Body of pancreas (tissue), 4 donors: ENCODE results near the gene MED13L.

Experiments
- POLR2A ChIP-seq, 3 donors: fragments of 450-650 bp; IDR thresholded peaks; one replicate each; pipeline ENCODE4 v1.6.1; 2016; ENCODE audit warnings: antibody characterized with exemption in 3 of 3, mild to moderate bottlenecking in 2 of 3
- TF ChIP-seq, protein P1 (sequence below), 7 experiments: fragments of 450-650 bp in 4 of 7; fragments of 200-600 bp in 3 of 7; sonication (generic) in 3 of 7; IDR thresholded peaks; one replicate each; pipeline ENCODE4 v1.5.1; 2016 to 2019; ENCODE audit warnings: antibody characterized with exemption in 7 of 7

DNA sequence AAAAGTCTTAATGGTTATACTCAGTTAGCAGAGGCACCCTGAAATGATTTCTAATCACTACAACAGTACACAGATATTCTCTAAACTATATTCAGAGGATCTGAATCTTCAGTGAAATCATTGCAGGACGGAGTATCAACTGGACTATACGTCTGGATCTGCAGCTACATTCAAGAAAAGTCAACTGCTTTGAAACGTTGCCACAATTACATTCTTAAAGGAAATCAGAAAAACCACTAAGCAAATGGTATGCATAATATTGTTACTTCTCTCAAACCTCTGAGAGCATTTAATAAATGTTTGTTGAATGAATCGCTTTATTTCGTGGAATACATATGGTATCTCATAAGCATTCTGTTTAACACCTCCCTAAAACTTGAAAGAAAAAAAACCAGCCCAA lies 67.4 kb downstream of the MED13L start:
- no peak for TF ChIP-seq POLR2A (IDR thresholded peaks at IDR 0.05)
- TF ChIP-seq, protein P1, sequence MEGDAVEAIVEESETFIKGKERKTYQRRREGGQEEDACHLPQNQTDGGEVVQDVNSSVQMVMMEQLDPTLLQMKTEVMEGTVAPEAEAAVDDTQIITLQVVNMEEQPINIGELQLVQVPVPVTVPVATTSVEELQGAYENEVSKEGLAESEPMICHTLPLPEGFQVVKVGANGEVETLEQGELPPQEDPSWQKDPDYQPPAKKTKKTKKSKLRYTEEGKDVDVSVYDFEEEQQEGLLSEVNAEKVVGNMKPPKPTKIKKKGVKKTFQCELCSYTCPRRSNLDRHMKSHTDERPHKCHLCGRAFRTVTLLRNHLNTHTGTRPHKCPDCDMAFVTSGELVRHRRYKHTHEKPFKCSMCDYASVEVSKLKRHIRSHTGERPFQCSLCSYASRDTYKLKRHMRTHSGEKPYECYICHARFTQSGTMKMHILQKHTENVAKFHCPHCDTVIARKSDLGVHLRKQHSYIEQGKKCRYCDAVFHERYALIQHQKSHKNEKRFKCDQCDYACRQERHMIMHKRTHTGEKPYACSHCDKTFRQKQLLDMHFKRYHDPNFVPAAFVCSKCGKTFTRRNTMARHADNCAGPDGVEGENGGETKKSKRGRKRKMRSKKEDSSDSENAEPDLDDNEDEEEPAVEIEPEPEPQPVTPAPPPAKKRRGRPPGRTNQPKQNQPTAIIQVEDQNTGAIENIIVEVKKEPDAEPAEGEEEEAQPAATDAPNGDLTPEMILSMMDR (IDR thresholded peaks at IDR 0.05) = no peak
